GM23338 (cell line): ENCODE measurements around the gene KLHL12. TPM values are rescaled to one million over a fixed set of nuclear protein-coding genes. Genes with fewer than 3 reads are reported as not detected.

Experiments
- ATAC-seq: fragments of 200-7000 bp; cut with Tn5 transposase; 3 replicates; pipeline ENCODE4 v1.9.1; 2020
- DNase-seq: peaks from one replicate; pipeline ENCODE4 v3.0.0-alpha.2; 2015; ENCODE audit warnings: low spot score
- H2AFZ ChIP-seq: fragments of 200-600 bp; sonication (generic); 2 replicates; pipeline ENCODE4 v1.8.0; 2016; ENCODE audit warnings: antibody characterized with exemption, mild to moderate bottlenecking, moderate library complexity
- H3F3A ChIP-seq: fragments of 200-600 bp; sonication (generic); replicated peaks from 2 replicates; pipeline ENCODE4 v1.8.0; 2017; ENCODE audit warnings: antibody characterized with exemption, mixed run types, low read depth
- H3K27ac ChIP-seq: fragments of 200-600 bp; sonication (generic); 2 replicates; pipeline ENCODE4 v1.6.1; 2016; ENCODE audit warnings: low read depth
- H3K27me3 ChIP-seq: fragments of 200-600 bp; sonication (generic); 2 replicates; pipeline ENCODE4 v1.8.0; 2016; ENCODE audit warnings: mild to moderate bottlenecking, mixed run types, moderate library complexity; ENCODE audit not compliant: insufficient read depth
- H3K36me3 ChIP-seq: fragments of 200-600 bp; sonication (generic); 2 replicates; pipeline ENCODE4 v1.8.0; 2016; ENCODE audit warnings: mild to moderate bottlenecking; ENCODE audit not compliant: insufficient read depth
- H3K4me1 ChIP-seq: fragments of 200-600 bp; sonication (generic); 2 replicates; pipeline ENCODE4 v1.8.0; 2016; ENCODE audit warnings: mild to moderate bottlenecking, moderate library complexity; ENCODE audit not compliant: insufficient read depth
- H3K4me2 ChIP-seq: fragments of 200-600 bp; sonication (generic); 2 replicates; pipeline ENCODE4 v1.7.1; 2017; ENCODE audit warnings: mixed run types
- H3K4me3 ChIP-seq: fragments of 200-600 bp; sonication (generic); 2 replicates; pipeline ENCODE4 v1.6.1; 2016; ENCODE audit warnings: mixed run types
- H3K79me2 ChIP-seq: fragments of 200-600 bp; sonication (generic); replicated peaks from 2 replicates; pipeline ENCODE4 v1.8.0; 2017; ENCODE audit warnings: mild to moderate bottlenecking; ENCODE audit not compliant: insufficient read depth
- H3K9me2 ChIP-seq: fragments of 200-600 bp; sonication (generic); 2 replicates; pipeline ENCODE4 v1.8.0; 2017; ENCODE audit not compliant: insufficient read depth
- H4K20me1 ChIP-seq: fragments of 200-600 bp; sonication (generic); replicated peaks from 2 replicates; pipeline ENCODE4 v1.8.0; 2017; ENCODE audit warnings: mild to moderate bottlenecking; ENCODE audit not compliant: insufficient read depth
- H3K27ac Mint-ChIP-seq: 2 replicates; pipeline ENCODE4 v1.8.0; 2020; ENCODE audit warnings: inconsistent platforms, mild to moderate bottlenecking, moderate library complexity, mixed read lengths
- H3K27me3 Mint-ChIP-seq: 3 replicates; pipeline ENCODE4 v1.8.0; 2022; ENCODE audit warnings: low read depth, mild to moderate bottlenecking, moderate library complexity, mixed read lengths, inconsistent platforms; ENCODE audit not compliant: insufficient read depth, poor library complexity
- H3K36me3 Mint-ChIP-seq: 3 replicates; pipeline ENCODE4 v1.8.0; 2021; ENCODE audit warnings: low read depth, mild to moderate bottlenecking, inconsistent platforms, moderate library complexity, mixed read lengths
- H3K4me1 Mint-ChIP-seq: 3 replicates; pipeline ENCODE4 v1.8.0; 2020; ENCODE audit warnings: mild to moderate bottlenecking, inconsistent platforms, mixed read lengths
- H3K4me3 Mint-ChIP-seq: 3 replicates; pipeline ENCODE4 v1.8.0; 2021; ENCODE audit warnings: moderate library complexity, mild to moderate bottlenecking, inconsistent platforms, mixed read lengths
- H3K9me3 Mint-ChIP-seq: 3 replicates; pipeline ENCODE4 v1.8.0; 2020; ENCODE audit warnings: moderate library complexity, mild to moderate bottlenecking, inconsistent platforms, mixed read lengths
- CREB1 ChIP-seq: fragments of 250-450 bp; sonication (Bioruptor Pico); IDR thresholded peaks from 2 replicates; pipeline ENCODE4 v1.5.0; 2020; ENCODE audit warnings: low read depth, mild to moderate bottlenecking, moderate library complexity
- ETS1 ChIP-seq: IDR thresholded peaks from 2 replicates; pipeline ENCODE4 v1.6.1; 2016; ENCODE audit warnings: antibody characterized with exemption
- EZH2 ChIP-seq: fragments of 200-600 bp; sonication (generic); IDR thresholded peaks from one replicate; pipeline ENCODE4 v1.8.0; 2017; ENCODE audit warnings: antibody characterized with exemption, mild to moderate bottlenecking, low read depth; ENCODE audit not compliant: unreplicated experiment
- EZH2phosphoT487 ChIP-seq: fragments of 200-600 bp; sonication (generic); IDR thresholded peaks from one replicate; pipeline ENCODE4 v1.8.1; 2018; ENCODE audit warnings: antibody characterized with exemption; ENCODE audit not compliant: unreplicated experiment
- NANOG ChIP-seq: IDR thresholded peaks from 2 replicates; pipeline ENCODE4 v1.6.1; 2016; ENCODE audit warnings: antibody characterized with exemption, borderline replicate concordance
- REST ChIP-seq: IDR thresholded peaks from one replicate; pipeline ENCODE4 v1.6.1; 2018; ENCODE audit warnings: antibody characterized with exemption; ENCODE audit not compliant: unreplicated experiment
- STAT1 ChIP-seq: IDR thresholded peaks from one replicate; pipeline ENCODE4 v1.6.1; 2016; ENCODE audit warnings: antibody characterized with exemption; ENCODE audit not compliant: unreplicated experiment
- ZNF331 ChIP-seq: fragments of 250-450 bp; sonication (Bioruptor Pico); IDR thresholded peaks from 2 replicates; pipeline ENCODE4 v1.5.0; 2020; ENCODE audit warnings: low read depth, mild to moderate bottlenecking, moderate library complexity
- polyA plus RNA-seq: library from polyadenylated mRNA; unstranded; fragments of >200 nt; fragmentation: Nextera tagmentation; extraction: Ambion mirVana; gene quantifications from 2 replicates; pipeline ENCODE4 v1.2.1, GENCODE V29; 2016
- total RNA-seq: library from RNA; depleted of rRNA; stranded (reverse); fragments of >200 nt; shearing (Covaris generic); gene quantifications from 2 replicates; pipeline ENCODE4 v1.2.3, GENCODE V29; 2014

Gene KLHL12
- total and polyA plus RNA-seq, 2 experiments from 2014 or later: 14.6 to 27.5 TPM

DNA sequence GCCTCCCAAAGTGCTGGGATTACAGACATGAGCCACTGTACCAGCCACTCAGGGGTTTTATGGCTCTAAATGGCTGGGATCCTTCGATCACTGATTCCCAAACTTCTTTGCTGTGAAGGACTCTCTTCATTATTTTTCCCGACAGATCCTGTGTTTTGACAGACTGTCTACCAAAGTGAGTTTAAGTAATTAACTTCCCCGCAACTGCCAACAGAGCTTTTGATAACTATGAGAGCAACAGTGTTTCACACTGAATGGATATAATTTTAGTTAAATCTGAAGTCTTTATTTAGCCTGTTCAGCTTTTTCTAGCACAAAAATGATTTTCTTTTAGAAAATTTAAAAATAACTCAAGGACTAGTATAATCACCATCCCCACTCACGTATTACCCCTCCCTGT is 25.5 kb downstream of the KLHL12 start:
- Mint-ChIP-seq H3K9me3 (no peaks in the 10 kb centered on the region), H3K36me3 (peaks cover 3% of the 10 kb centered on the region), H3K4me1 (no peaks in the 10 kb centered on the region), H3K27me3 (peaks cover 4% of the 10 kb centered on the region), H3K27ac (no peak overlapping the region), H3K4me3 (no peak overlapping the region)
- no peak overlapping the region for H3K4me2 ChIP-seq
- no peak overlapping the region for H3K4me3 ChIP-seq
- no peaks in the 10 kb centered on the region for H3K4me1 ChIP-seq
- no peaks in the 10 kb centered on the region for H3F3A ChIP-seq
- H3K27ac ChIP-seq: no peak overlapping the region
- H4K20me1 ChIP-seq: no peaks in the 10 kb centered on the region; the same call in 1 of the 2 replicates
- no peak overlapping the region for H2AFZ ChIP-seq
- peaks cover 6% of the 10 kb centered on the region; the same call in 1 of the 2 replicates for H3K36me3 ChIP-seq
- no peaks in the 10 kb centered on the region for H3K9me2 ChIP-seq
- ATAC-seq: no peak
- no peak for DNase-seq
- TF ChIP-seq STAT1: no peak
- TF ChIP-seq EZH2phosphoT487: no peak
- no peaks in the 10 kb centered on the region for H3K27me3 ChIP-seq
- H3K79me2 ChIP-seq: no peaks in the 10 kb centered on the region

DNA sequence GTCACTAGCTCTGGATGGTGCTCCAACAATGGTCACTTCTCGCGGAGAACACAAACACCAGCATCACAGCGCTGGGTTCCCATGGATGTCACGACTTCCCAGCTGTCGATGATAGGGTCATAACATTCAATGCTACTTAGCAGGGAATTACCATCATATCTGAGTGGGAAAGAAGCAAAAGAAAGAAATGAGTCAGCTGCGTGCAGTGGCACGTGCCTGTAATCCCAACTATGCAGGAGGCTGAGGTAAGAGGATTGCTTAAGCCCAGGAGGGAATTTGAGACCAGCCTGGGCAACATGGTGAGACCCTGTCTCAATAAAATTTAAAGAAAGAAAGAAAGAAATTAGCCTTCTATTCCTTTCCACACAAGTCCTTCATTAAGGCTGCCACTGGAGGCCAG is 34.5 kb downstream of the KLHL12 start:
- no peak overlapping the region for H3K27ac Mint-ChIP-seq
- Histone ChIP-seq H3K4me2 (no peak overlapping the region), H3K36me3 (peaks cover 18% of the 10 kb centered on the region; the same call in 1 of the 2 replicates), H3K79me2 (no peaks in the 10 kb centered on the region), H4K20me1 (no peaks in the 10 kb centered on the region; the same call in 1 of the 2 replicates), H2AFZ (no peak overlapping the region), H3F3A (0 out of 2 replicates have a peak, but pooled peaks cover 12% of the 10 kb centered on the region), H3K4me3 (no peak overlapping the region), H3K27me3 (no peaks in the 10 kb centered on the region), H3K9me2 (no peaks in the 10 kb centered on the region), H3K4me1 (peaks cover 4% of the 10 kb centered on the region; the same call in 1 of the 2 replicates), H3K27ac (no peak overlapping the region)
- ATAC-seq: no peak
- TF ChIP-seq NANOG (no peak), CREB1 (no peak), REST (no peak), ZNF331 (CRISPR knock-in tag) (no peak), STAT1 (no peak)
- H3K36me3 Mint-ChIP-seq: peaks cover 34% of the 10 kb centered on the region
- no peaks in the 10 kb centered on the region for H3K9me3 Mint-ChIP-seq
- no peak overlapping the region for H3K4me3 Mint-ChIP-seq
- peaks cover 7% of the 10 kb centered on the region for H3K27me3 Mint-ChIP-seq
- H3K4me1 Mint-ChIP-seq: peaks cover 12% of the 10 kb centered on the region; the same call in 2 of the 3 replicates
- no peak for DNase-seq

- H3K4me3 Mint-ChIP-seq: no peak overlapping the region
- TF ChIP-seq CREB1 (no peak), ETS1 (no peak), EZH2 (no peak)
Measured at GRCh38 chr1:202890392-202890791, 36.6 kb downstream of the KLHL12 start.

More at GRCh38 chr1:202890392-202890791, 36.6 kb downstream of the KLHL12 start:
- H3K36me3 Mint-ChIP-seq: peaks cover 25% of the 10 kb centered on the region
- H3K4me1 Mint-ChIP-seq: peaks cover 15% of the 10 kb centered on the region; the same call in 2 of the 3 replicates
- Histone ChIP-seq H4K20me1 (no peaks in the 10 kb centered on the region; the same call in 1 of the 2 replicates), H3K4me1 (peaks cover 10% of the 10 kb centered on the region), H3F3A (peaks cover 12% of the 10 kb centered on the region; the same call in 1 of the 2 replicates), H3K27ac (no peak overlapping the region), H3K4me3 (no peak overlapping the region), H3K36me3 (peaks cover 6% of the 10 kb centered on the region; the same call in 1 of the 2 replicates), H2AFZ (no peak overlapping the region), H3K4me2 (no peak overlapping the region), H3K9me2 (no peaks in the 10 kb centered on the region), H3K79me2 (0 out of 2 replicates have a peak, but pooled peaks cover 3% of the 10 kb centered on the region), H3K27me3 (no peaks in the 10 kb centered on the region)
- ATAC-seq (no peak), DNase-seq (no peak)
- H3K9me3 Mint-ChIP-seq: no peaks in the 10 kb centered on the region
- no peak overlapping the region for H3K27ac Mint-ChIP-seq
- H3K27me3 Mint-ChIP-seq: peaks cover 9% of the 10 kb centered on the region
